Testis (tissue), 2 donors: ENCODE measurements around the gene SMIM3.

ENCODE experiments used
- POLR2A ChIP-seq: fragments of 450-650 bp; IDR thresholded peaks from one replicate; pipeline ENCODE4 v1.6.1; 2017; ENCODE audit warnings: antibody characterized with exemption, mild to moderate bottlenecking, moderate library complexity
- TF ChIP-seq, protein P1 (sequence below), 3 experiments: fragments of 450-650 bp in 2 of 3; fragments of 200-600 bp in 1 of 3; sonication (generic) in 1 of 3; IDR thresholded peaks; one replicate each; pipeline ENCODE4 v1.5.1; 2016 to 2019; ENCODE audit warnings: antibody characterized with exemption in 3 of 3, mild to moderate bottlenecking in 2 of 3, moderate library complexity in 1 of 3

- TF ChIP-seq, protein P1, sequence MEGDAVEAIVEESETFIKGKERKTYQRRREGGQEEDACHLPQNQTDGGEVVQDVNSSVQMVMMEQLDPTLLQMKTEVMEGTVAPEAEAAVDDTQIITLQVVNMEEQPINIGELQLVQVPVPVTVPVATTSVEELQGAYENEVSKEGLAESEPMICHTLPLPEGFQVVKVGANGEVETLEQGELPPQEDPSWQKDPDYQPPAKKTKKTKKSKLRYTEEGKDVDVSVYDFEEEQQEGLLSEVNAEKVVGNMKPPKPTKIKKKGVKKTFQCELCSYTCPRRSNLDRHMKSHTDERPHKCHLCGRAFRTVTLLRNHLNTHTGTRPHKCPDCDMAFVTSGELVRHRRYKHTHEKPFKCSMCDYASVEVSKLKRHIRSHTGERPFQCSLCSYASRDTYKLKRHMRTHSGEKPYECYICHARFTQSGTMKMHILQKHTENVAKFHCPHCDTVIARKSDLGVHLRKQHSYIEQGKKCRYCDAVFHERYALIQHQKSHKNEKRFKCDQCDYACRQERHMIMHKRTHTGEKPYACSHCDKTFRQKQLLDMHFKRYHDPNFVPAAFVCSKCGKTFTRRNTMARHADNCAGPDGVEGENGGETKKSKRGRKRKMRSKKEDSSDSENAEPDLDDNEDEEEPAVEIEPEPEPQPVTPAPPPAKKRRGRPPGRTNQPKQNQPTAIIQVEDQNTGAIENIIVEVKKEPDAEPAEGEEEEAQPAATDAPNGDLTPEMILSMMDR (IDR thresholded peaks at IDR 0.05) = no peak
- TF ChIP-seq POLR2A = no peak
Observed at GRCh38 chr5:150777685-150778084, 872 bp upstream of the SMIM3 start.
